ENCODE data around the gene MYO16.

GRCh38 chr13:109126178-109126577 is 496.8 kb downstream of the MYO16 start:
- no peak for TF ChIP-seq BHLHE40 (IDR thresholded peaks at IDR 0.05; ENCODE audit: low read depth, low read length)
- no peak for TF ChIP-seq RCOR1 (IDR thresholded peaks at IDR 0.05; ENCODE audit: insufficient replicate concordance, low read length)
- no peak for TF ChIP-seq POLR2A (IDR thresholded peaks at IDR 0.05; ENCODE audit: low read depth, low read length)
- no peak for TF ChIP-seq MAZ (IDR thresholded peaks at IDR 0.05; ENCODE audit: borderline replicate concordance, low read depth, low read length)
- TF ChIP-seq, protein P1, sequence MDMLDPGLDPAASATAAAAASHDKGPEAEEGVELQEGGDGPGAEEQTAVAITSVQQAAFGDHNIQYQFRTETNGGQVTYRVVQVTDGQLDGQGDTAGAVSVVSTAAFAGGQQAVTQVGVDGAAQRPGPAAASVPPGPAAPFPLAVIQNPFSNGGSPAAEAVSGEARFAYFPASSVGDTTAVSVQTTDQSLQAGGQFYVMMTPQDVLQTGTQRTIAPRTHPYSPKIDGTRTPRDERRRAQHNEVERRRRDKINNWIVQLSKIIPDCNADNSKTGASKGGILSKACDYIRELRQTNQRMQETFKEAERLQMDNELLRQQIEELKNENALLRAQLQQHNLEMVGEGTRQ (IDR thresholded peaks at IDR 0.05; ENCODE audit: low read depth, low read length) = no peak
- TF ChIP-seq, protein P2, sequence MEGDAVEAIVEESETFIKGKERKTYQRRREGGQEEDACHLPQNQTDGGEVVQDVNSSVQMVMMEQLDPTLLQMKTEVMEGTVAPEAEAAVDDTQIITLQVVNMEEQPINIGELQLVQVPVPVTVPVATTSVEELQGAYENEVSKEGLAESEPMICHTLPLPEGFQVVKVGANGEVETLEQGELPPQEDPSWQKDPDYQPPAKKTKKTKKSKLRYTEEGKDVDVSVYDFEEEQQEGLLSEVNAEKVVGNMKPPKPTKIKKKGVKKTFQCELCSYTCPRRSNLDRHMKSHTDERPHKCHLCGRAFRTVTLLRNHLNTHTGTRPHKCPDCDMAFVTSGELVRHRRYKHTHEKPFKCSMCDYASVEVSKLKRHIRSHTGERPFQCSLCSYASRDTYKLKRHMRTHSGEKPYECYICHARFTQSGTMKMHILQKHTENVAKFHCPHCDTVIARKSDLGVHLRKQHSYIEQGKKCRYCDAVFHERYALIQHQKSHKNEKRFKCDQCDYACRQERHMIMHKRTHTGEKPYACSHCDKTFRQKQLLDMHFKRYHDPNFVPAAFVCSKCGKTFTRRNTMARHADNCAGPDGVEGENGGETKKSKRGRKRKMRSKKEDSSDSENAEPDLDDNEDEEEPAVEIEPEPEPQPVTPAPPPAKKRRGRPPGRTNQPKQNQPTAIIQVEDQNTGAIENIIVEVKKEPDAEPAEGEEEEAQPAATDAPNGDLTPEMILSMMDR (conservative IDR thresholded peaks at IDR 0.05; ENCODE audit: low read depth, low read length) = no peak
- TF ChIP-seq MXI1 (IDR thresholded peaks at IDR 0.05; ENCODE audit: borderline replicate concordance, low read depth, low read length) = no peak
- no peak for TF ChIP-seq MAFK (IDR thresholded peaks at IDR 0.05; ENCODE audit: low read depth, low read length)
- no peak for TF ChIP-seq RFX5 (IDR thresholded peaks at IDR 0.05; ENCODE audit: low read depth, low read length)
- TF ChIP-seq RAD21 (IDR thresholded peaks at IDR 0.05; ENCODE audit: low read length) = no peak
- TF ChIP-seq CHD1 (IDR thresholded peaks at IDR 0.05; ENCODE audit: low read depth, low read length) = no peak
- TF ChIP-seq SMC3 (IDR thresholded peaks at IDR 0.05; ENCODE audit: low read depth, low read length) = no peak
